Esophagus muscularis mucosa (tissue), 4 donors: ENCODE measurements around the gene BCAT1. TPM values are rescaled to one million over a fixed set of nuclear protein-coding genes. Genes with fewer than 3 reads are reported as not detected.

Source experiments
- DNase-seq: peaks from one replicate; pipeline ENCODE4 v3.0.0-alpha.2; 2017; ENCODE audit errors: extremely low spot score
- H3K27ac ChIP-seq, 4 donors: fragments of 200-600 bp; sonication (generic); replicated peaks in 1 of 4; 1 replicate in 3 of 4; 2 replicates in 1 of 4; pipeline ENCODE4 v1.5.1; 2016 to 2019; ENCODE audit warnings: mild to moderate bottlenecking in 1 of 4
- H3K27me3 ChIP-seq, 4 donors: fragments of 200-600 bp; sonication (generic); one replicate each; pipeline versions ENCODE4 v1.5.1 to v1.6.0; 2016 to 2019
- H3K36me3 ChIP-seq, 4 donors: fragments of 200-600 bp; sonication (generic); one replicate each; pipeline ENCODE4 v1.5.1; 2016 to 2019
- H3K4me1 ChIP-seq, 4 donors: fragments of 200-600 bp; sonication (generic); one replicate each; pipeline ENCODE4 v1.5.1; 2016 to 2019
- H3K4me3 ChIP-seq, 4 donors: fragments of 200-600 bp; sonication (generic); 1 replicate in 2 of 4; 2 replicates in 2 of 4; pipeline ENCODE4 v1.5.1; 2016 to 2019; ENCODE audit warnings: mild to moderate bottlenecking in 4 of 4, moderate library complexity in 1 of 4
- H3K9me3 ChIP-seq, 4 donors: fragments of 200-600 bp; sonication (generic); 1 replicate in 3 of 4; 2 replicates in 1 of 4; pipeline ENCODE4 v1.5.1; 2016 to 2019
- EP300 ChIP-seq: sonication (generic); formaldehyde crosslinking; IDR thresholded peaks from one replicate; pipeline ENCODE4 v1.6.1; 2017; ENCODE audit warnings: antibody characterized with exemption
- POLR2A ChIP-seq: fragments of 450-650 bp; IDR thresholded peaks from one replicate; pipeline ENCODE4 v1.6.1; 2017; ENCODE audit warnings: antibody characterized with exemption, moderate library complexity, mild to moderate bottlenecking, low read depth
- POLR2AphosphoS5 ChIP-seq, 2 donors: sonication (generic); formaldehyde crosslinking; IDR thresholded peaks; one replicate each; pipeline ENCODE4 v1.6.1; 2017; ENCODE audit warnings: antibody characterized with exemption in 2 of 2
- WGBS: methylation state at CpG from one replicate; pipeline ENCODE4 v1.1.5; 2018; 5-methylcytosine and 5-hydroxymethylcytosine counted together
- intact Hi-C: fragments of 100-400 bp; cut with DNase I; formaldehyde crosslinking; loops from one replicate; pipeline ENCODE4 v1.15.1; 2023
- total RNA-seq, 4 donors: library from RNA; depleted of rRNA; stranded (reverse); fragments of >200 nt; gene quantifications; one replicate each; pipeline versions ENCODE4 v1.1.0 to v1.2.1, GENCODE V29; 2016
- TF ChIP-seq, protein P1 (sequence below), 3 experiments: fragments of 200-600 bp in 2 of 3; fragments of 450-650 bp in 1 of 3; sonication (generic) in 2 of 3; IDR thresholded peaks; one replicate each; pipeline ENCODE4 v1.5.1; 2017 to 2019; ENCODE audit warnings: antibody characterized with exemption in 3 of 3, mild to moderate bottlenecking in 2 of 3, moderate library complexity in 1 of 3

BCAT1 gene
- total RNA-seq, 4 donors from 2014 or later, result 9.1 to 23.4 (median 14.7) TPM

- Histone ChIP-seq H3K9me3 (no peaks in the 10 kb centered on the region), H3K27ac (no peak overlapping the region), H3K4me1 (peaks cover 0 to 5% (median 0%) of the 10 kb centered on the region in 4 donors), H3K36me3 (no peaks in the 10 kb centered on the region), H3K4me3 (no peak overlapping the region), H3K27me3 (no peaks in the 10 kb centered on the region)
- DNase-seq, result no peak
- intact Hi-C loops, result no loop called here
- TF ChIP-seq POLR2AphosphoS5 (IDR thresholded peaks at IDR 0.05) (no peak), EP300 (no peak), POLR2A (no peak)
- TF ChIP-seq, protein P1, sequence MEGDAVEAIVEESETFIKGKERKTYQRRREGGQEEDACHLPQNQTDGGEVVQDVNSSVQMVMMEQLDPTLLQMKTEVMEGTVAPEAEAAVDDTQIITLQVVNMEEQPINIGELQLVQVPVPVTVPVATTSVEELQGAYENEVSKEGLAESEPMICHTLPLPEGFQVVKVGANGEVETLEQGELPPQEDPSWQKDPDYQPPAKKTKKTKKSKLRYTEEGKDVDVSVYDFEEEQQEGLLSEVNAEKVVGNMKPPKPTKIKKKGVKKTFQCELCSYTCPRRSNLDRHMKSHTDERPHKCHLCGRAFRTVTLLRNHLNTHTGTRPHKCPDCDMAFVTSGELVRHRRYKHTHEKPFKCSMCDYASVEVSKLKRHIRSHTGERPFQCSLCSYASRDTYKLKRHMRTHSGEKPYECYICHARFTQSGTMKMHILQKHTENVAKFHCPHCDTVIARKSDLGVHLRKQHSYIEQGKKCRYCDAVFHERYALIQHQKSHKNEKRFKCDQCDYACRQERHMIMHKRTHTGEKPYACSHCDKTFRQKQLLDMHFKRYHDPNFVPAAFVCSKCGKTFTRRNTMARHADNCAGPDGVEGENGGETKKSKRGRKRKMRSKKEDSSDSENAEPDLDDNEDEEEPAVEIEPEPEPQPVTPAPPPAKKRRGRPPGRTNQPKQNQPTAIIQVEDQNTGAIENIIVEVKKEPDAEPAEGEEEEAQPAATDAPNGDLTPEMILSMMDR (IDR thresholded peaks at IDR 0.05), result no peak
- 88% methylated on average over 7 of the region's 7 CpGs for WGBS
These were observed 58.7 kb downstream of the BCAT1 start for GRCh38 chr12:24890048-24890803.

GRCh38 chr12:24889411-24889810 is 59.5 kb downstream of the BCAT1 start:
- TF ChIP-seq EP300, result no peak
- TF ChIP-seq POLR2AphosphoS5 (IDR thresholded peaks at IDR 0.05), result no peak
- TF ChIP-seq, protein P1 (IDR thresholded peaks at IDR 0.05), result no peak
- Histone ChIP-seq H3K4me3 (no peak overlapping the region), H3K27me3 (no peaks in the 10 kb centered on the region), H3K36me3 (no peaks in the 10 kb centered on the region), H3K9me3 (no peaks in the 10 kb centered on the region), H3K27ac (no peak overlapping the region), H3K4me1 (no peaks in the 10 kb centered on the region)
- DNase-seq, result no peak
- 91% methylated on average over 3 of the region's 3 CpGs for WGBS
- intact Hi-C loops, result no loop called here

DNA sequence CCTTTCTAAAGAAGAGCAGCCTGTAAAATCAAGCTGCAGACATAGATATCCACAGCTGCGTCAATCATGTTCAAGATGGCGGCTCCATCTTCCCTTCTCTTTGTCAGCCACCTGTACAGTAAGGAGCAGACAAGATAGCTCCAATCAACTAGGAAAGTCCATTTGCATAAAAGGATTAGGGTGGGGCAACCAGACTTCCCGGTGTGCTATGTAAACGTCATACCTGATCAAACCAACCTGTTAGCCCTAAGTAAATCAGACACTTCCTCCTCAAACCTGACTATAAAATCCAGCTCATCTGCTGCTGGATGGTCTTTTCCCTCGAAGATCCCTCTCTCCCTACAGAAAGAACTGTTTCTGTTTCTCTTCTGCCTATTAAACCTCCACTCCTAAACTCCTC is 60.1 kb downstream of the BCAT1 start:
- no peaks in the 10 kb centered on the region for H3K36me3 ChIP-seq
- intact Hi-C loops, result no loop called here
- no peaks in the 10 kb centered on the region for H3K27me3 ChIP-seq
- no peaks in the 10 kb centered on the region for H3K4me1 ChIP-seq
- H3K4me3 ChIP-seq, result no peak overlapping the region
- TF ChIP-seq, protein P1 (IDR thresholded peaks at IDR 0.05), result no peak
- TF ChIP-seq EP300, result no peak
- no peak for TF ChIP-seq POLR2A
- TF ChIP-seq POLR2AphosphoS5 (IDR thresholded peaks at IDR 0.05), result no peak
- no peak overlapping the region for H3K27ac ChIP-seq
- H3K9me3 ChIP-seq, result no peaks in the 10 kb centered on the region
- WGBS, result 85% methylated on average over 5 of the region's 5 CpGs
- no peak for DNase-seq

GRCh38 chr12:24884911-24885310 is 64.0 kb downstream of the BCAT1 start:
- WGBS, result 94% methylated on average over 3 of the region's 3 CpGs
- peaks cover 0 to 5% (median 0%) of the 10 kb centered on the region in 4 donors for H3K4me1 ChIP-seq
- intact Hi-C loops, result no loop called here

More at GRCh38 chr12:24884911-24885310, 64.0 kb downstream of the BCAT1 start:
- DNase-seq, result no peak
- Histone ChIP-seq H3K4me3 (no peak overlapping the region), H3K27ac (no peak overlapping the region), H3K9me3 (no peaks in the 10 kb centered on the region), H3K27me3 (no peaks in the 10 kb centered on the region), H3K36me3 (no peaks in the 10 kb centered on the region)
- TF ChIP-seq EP300 (no peak), POLR2AphosphoS5 (IDR thresholded peaks at IDR 0.05) (no peak), POLR2A (no peak)
- TF ChIP-seq, protein P1 (IDR thresholded peaks at IDR 0.05), result no peak
